Hepatocyte (in vitro differentiated cells): Measurements from ENCODE around the gene FABP3. TPM values are rescaled to one million over a fixed set of nuclear protein-coding genes. Genes with fewer than 3 reads are reported as not detected.

Experiments used
- DNase-seq: peaks from one replicate; pipeline ENCODE4 v3.0.0-alpha.2; 2016; ENCODE audit warnings: low spot score
- H2AFZ ChIP-seq: fragments of 200-600 bp; sonication (generic); 2 replicates; pipeline ENCODE4 v1.6.0; 2016; ENCODE audit warnings: antibody characterized with exemption, mild to moderate bottlenecking
- H3K27ac ChIP-seq: fragments of 200-600 bp; sonication (generic); 2 replicates; pipeline ENCODE4 v1.5.1; 2016; ENCODE audit warnings: mild to moderate bottlenecking
- H3K27me3 ChIP-seq: fragments of 200-600 bp; sonication (generic); 2 replicates; pipeline ENCODE4 v1.6.1; 2016
- H3K36me3 ChIP-seq: fragments of 200-600 bp; sonication (generic); replicated peaks from 2 replicates; pipeline ENCODE4 v1.5.1; 2016; ENCODE audit warnings: low read depth; ENCODE audit not compliant: insufficient read depth
- H3K4me1 ChIP-seq: fragments of 200-600 bp; sonication (generic); 2 replicates; pipeline ENCODE4 v1.5.1; 2016; ENCODE audit warnings: mild to moderate bottlenecking, moderate library complexity; ENCODE audit not compliant: insufficient read depth
- H3K4me2 ChIP-seq: fragments of 200-600 bp; sonication (generic); 2 replicates; pipeline ENCODE4 v1.6.0; 2016
- H3K4me3 ChIP-seq: fragments of 200-600 bp; sonication (generic); 2 replicates; pipeline ENCODE4 v1.5.1; 2016; ENCODE audit warnings: mild to moderate bottlenecking
- H3K79me2 ChIP-seq: fragments of 200-600 bp; sonication (generic); 2 replicates; pipeline ENCODE4 v1.6.0; 2017; ENCODE audit warnings: mild to moderate bottlenecking
- H3K9me2 ChIP-seq: fragments of 200-600 bp; sonication (generic); replicated peaks from 2 replicates; pipeline ENCODE4 v1.6.0; 2017; ENCODE audit warnings: mild to moderate bottlenecking; ENCODE audit not compliant: insufficient read depth
- H3K9me3 ChIP-seq: fragments of 200-600 bp; sonication (generic); 2 replicates; pipeline ENCODE4 v1.5.1; 2016; ENCODE audit warnings: low read depth, mild to moderate bottlenecking
- H4K20me1 ChIP-seq: fragments of 200-600 bp; sonication (generic); 2 replicates; pipeline ENCODE4 v1.6.0; 2016; ENCODE audit warnings: mild to moderate bottlenecking; ENCODE audit not compliant: insufficient read depth, poor library complexity, severe bottlenecking
- CTCF ChIP-seq: fragments of 200-600 bp; sonication (generic); IDR thresholded peaks from 2 replicates; pipeline ENCODE4 v1.5.1; 2016; ENCODE audit warnings: antibody characterized with exemption, mild to moderate bottlenecking; ENCODE audit not compliant: poor library complexity
- EZH2 ChIP-seq: fragments of 200-600 bp; sonication (generic); IDR thresholded peaks from 2 replicates; pipeline ENCODE4 v1.6.1; 2016; ENCODE audit warnings: antibody characterized with exemption, mild to moderate bottlenecking, borderline replicate concordance
- EZH2phosphoT487 ChIP-seq: fragments of 200-600 bp; sonication (generic); IDR thresholded peaks from one replicate; pipeline ENCODE4 v1.6.1; 2018; ENCODE audit warnings: antibody characterized with exemption, mild to moderate bottlenecking, low read depth, moderate library complexity; ENCODE audit not compliant: unreplicated experiment, severe bottlenecking
- WGBS: methylation state at CpG from one replicate; pipeline ENCODE4 v1.1.6; 2016; ENCODE audit warnings: low lambda C conversion rate; ENCODE audit errors: missing lambda C conversion rate; 5-methylcytosine and 5-hydroxymethylcytosine counted together
- polyA plus RNA-seq: library from polyadenylated mRNA; unstranded; fragments of >200 nt; fragmentation: Nextera tagmentation; extraction: Ambion mirVana; gene quantifications from 2 replicates; pipeline ENCODE4 v1.2.1, GENCODE V29; 2016
- total RNA-seq: library from RNA; depleted of rRNA; stranded (reverse); fragments of >200 nt; gene quantifications from 2 replicates; pipeline ENCODE4 v1.2.3, GENCODE V29; 2014

FABP3 gene
- total and polyA plus RNA-seq, 2 experiments from 2014 or later = 39.1 to 50.1 TPM

GRCh38 chr1:31318146-31318545, 54.7 kb downstream of the FABP3 start:
- Histone ChIP-seq H3K36me3 (no peaks in the 10 kb centered on the region), H3K79me2 (no peaks in the 10 kb centered on the region)
- 55% methylated on average over 1 of the region's 1 CpG for WGBS

GRCh38 chr1:31315902-31316301, 57.0 kb downstream of the FABP3 start:
- WGBS = 97% methylated on average over 3 of the region's 3 CpGs
- Histone ChIP-seq H3K4me2 (no peak overlapping the region), H3K27ac (no peak overlapping the region), H3K9me2 (no peaks in the 10 kb centered on the region), H3K4me1 (no peaks in the 10 kb centered on the region), H3K36me3 (no peaks in the 10 kb centered on the region), H3K27me3 (no peaks in the 10 kb centered on the region), H3K9me3 (no peaks in the 10 kb centered on the region), H3K79me2 (no peaks in the 10 kb centered on the region), H3K4me3 (no peak overlapping the region), H2AFZ (no peak overlapping the region), H4K20me1 (no peaks in the 10 kb centered on the region)
- DNase-seq = no peak
- TF ChIP-seq EZH2phosphoT487 (no peak), EZH2 (no peak), CTCF (no peak)

More at GRCh38 chr1:31318146-31318545, 54.7 kb downstream of the FABP3 start:
- Histone ChIP-seq H3K4me1 (no peaks in the 10 kb centered on the region), H3K4me3 (no peak overlapping the region), H3K27ac (no peak overlapping the region), H4K20me1 (no peaks in the 10 kb centered on the region), H2AFZ (no peak overlapping the region), H3K4me2 (no peak overlapping the region), H3K9me3 (no peaks in the 10 kb centered on the region), H3K27me3 (no peaks in the 10 kb centered on the region), H3K9me2 (no peaks in the 10 kb centered on the region)
- DNase-seq = no peak
- TF ChIP-seq EZH2phosphoT487 (no peak), CTCF (no peak), EZH2 (no peak)

Other genes starting within 250 kb of the FABP3 start
- gene NKAIN1, start 133.2 kb downstream of the FABP3 start, total RNA-seq = 1.2 and 2.2 TPM in 2 replicates
- 0.88 and 1.8 TPM in 2 replicates for gene NKAIN1, start 133.2 kb downstream of the FABP3 start, polyA plus RNA-seq
- 53.7 and 59.1 TPM in 2 replicates for gene SNRNP40, start 76.3 kb downstream of the FABP3 start, total RNA-seq
- 46.9 and 48.4 TPM in 2 replicates for gene SNRNP40, start 76.3 kb downstream of the FABP3 start, polyA plus RNA-seq
- gene ZCCHC17, start 76.0 kb downstream of the FABP3 start, total RNA-seq = 25.9 and 26.2 TPM in 2 replicates
- 38.2 and 44.3 TPM in 2 replicates for gene ZCCHC17, start 76.0 kb downstream of the FABP3 start, polyA plus RNA-seq
- 53.6 and 70.2 TPM in 2 replicates for gene SERINC2, start 40.1 kb upstream of the FABP3 start, total RNA-seq
- gene SERINC2, start 40.1 kb upstream of the FABP3 start, polyA plus RNA-seq = 154 and 164 TPM in 2 replicates
- 46.2 and 58.3 TPM in 2 replicates for gene TINAGL1, start 203.4 kb upstream of the FABP3 start, total RNA-seq
- 64.4 and 69.4 TPM in 2 replicates for gene TINAGL1, start 203.4 kb upstream of the FABP3 start, polyA plus RNA-seq
- gene HCRTR1, start 244.6 kb upstream of the FABP3 start, total RNA-seq = 0.28 TPM in 1 of 2 replicates, not detected in the other
- 0.68 TPM in 1 of 2 replicates, not detected in the other for gene HCRTR1, start 244.6 kb upstream of the FABP3 start, polyA plus RNA-seq